HepG2 (cell line): ENCODE measurements around the gene HSPB3. TPM values are rescaled to one million over a fixed set of nuclear protein-coding genes. Genes with fewer than 3 reads are reported as not detected.

ENCODE experiments used
- ATAC-seq: fragments of 200-7000 bp; cut with Tn5 transposase; 3 replicates; pipeline ENCODE4 v1.9.1; 2020; ENCODE audit warnings: mild to moderate bottlenecking, moderate library complexity
- BruUV-seq: library from RNA; stranded (reverse); fragments of 400-500 nt; replicated peaks from 2 replicates; lab custom pipeline; 2021; lab: Mats Ljungman, UMichigan
- CTCF ChIA-PET: fragments of 300-600 bp; formaldehyde crosslinking; extraction: SDS; loops from one replicate; lab custom pipeline; 2021; ENCODE audit warnings: low total read pairs, inconsistent platforms, low intra/inter-chr PET ratio; lab: Yijun Ruan, JAX
- POLR2A ChIA-PET: fragments of 350-600 bp; sonication (Branson Sonifier 250); formaldehyde crosslinking; loops from one replicate; lab custom pipeline; 2020; ENCODE audit warnings: antibody characterized with exemption, inconsistent platforms; lab: Yijun Ruan, JAX
- DNase-seq: peaks from one replicate; pipeline ENCODE4 v3.0.0-alpha.2; 2015; ENCODE audit warnings: low spot score
- FAIRE-seq: peaks from 3 replicates; lab custom pipeline; 2011; peaks lifted over from hg19 to GRCh38; lab: Jason Lieb, UNC
- H2AFZ ChIP-seq: one replicate; pipeline ENCODE4 v1.6.1; 2011; ENCODE audit warnings: low read length, inconsistent platforms
- H3K27ac ChIP-seq: fragments of 300-600 bp; 3 replicates; pipeline ENCODE4 v1.8.0; 2011; ENCODE audit warnings: mixed run types, mild to moderate bottlenecking, mixed read lengths, low read length, inconsistent platforms; ENCODE audit not compliant: insufficient read depth; ENCODE audit errors: extremely low read length
- H3K27me3 ChIP-seq, 2 experiments: fragments of 200-600 bp in 1 of 2; 2 replicates in 1 of 2; 3 replicates in 1 of 2; pipeline versions ENCODE4 v1.6.0 to v1.8.0; 2011; ENCODE audit warnings: low read length in 2 of 2, mild to moderate bottlenecking in 2 of 2, moderate library complexity in 2 of 2, inconsistent platforms in 1 of 2; ENCODE audit not compliant: insufficient read depth in 2 of 2, control insufficient read depth in 1 of 2
- H3K36me3 ChIP-seq, 2 experiments: fragments of 200-600 bp in 1 of 2; replicated peaks in 1 of 2; 2 replicates in 1 of 2; 3 replicates in 1 of 2; pipeline versions ENCODE4 v1.5.1 to v1.8.0; 2011; ENCODE audit warnings: low read length in 2 of 2, inconsistent platforms in 1 of 2; ENCODE audit not compliant: insufficient read depth in 2 of 2, control insufficient read depth in 1 of 2
- H3K4me1 ChIP-seq: 2 replicates; pipeline ENCODE4 v1.5.1; 2012; ENCODE audit warnings: low read length, inconsistent platforms; ENCODE audit not compliant: insufficient read depth
- H3K4me2 ChIP-seq: 2 replicates; pipeline ENCODE4 v1.6.0; 2011; ENCODE audit warnings: low read depth, low read length, inconsistent platforms
- H3K4me3 ChIP-seq, 3 experiments: fragments of 200-600 bp in 1 of 3; sonication (generic), shearing (Covaris generic) in 1 of 3; replicated peaks in 1 of 3; 2 replicates each; pipeline ENCODE4 v1.5.1; 2011 to 2016; ENCODE audit warnings: low read length in 3 of 3, inconsistent platforms in 2 of 3, low read depth in 2 of 3, mild to moderate bottlenecking in 2 of 3, control low read depth in 1 of 3, mixed read lengths in 1 of 3; ENCODE audit not compliant: insufficient read depth in 1 of 3
- H3K79me2 ChIP-seq: one replicate; pipeline ENCODE4 v1.6.1; 2011; ENCODE audit warnings: low read length, inconsistent platforms; ENCODE audit not compliant: insufficient read depth
- H3K9ac ChIP-seq: 2 replicates; pipeline ENCODE4 v1.6.0; 2011; ENCODE audit warnings: mild to moderate bottlenecking, low read depth, low read length, inconsistent platforms; ENCODE audit not compliant: insufficient read depth
- H3K9me3 ChIP-seq: 2 replicates; pipeline ENCODE4 v1.5.1; 2012; ENCODE audit warnings: mild to moderate bottlenecking, low read length
- H4K20me1 ChIP-seq: 2 replicates; pipeline ENCODE4 v1.6.0; 2011; ENCODE audit warnings: inconsistent platforms, mild to moderate bottlenecking, low read length, moderate library complexity; ENCODE audit not compliant: insufficient read depth
- FOSL1 ChIP-seq: sonication (generic); formaldehyde crosslinking; IDR thresholded peaks from 2 replicates; pipeline ENCODE4 v1.9.0; 2021; ENCODE audit warnings: missing genetic modification reagents, borderline replicate concordance
- MEIS1 ChIP-seq: sonication (generic); formaldehyde crosslinking; IDR thresholded peaks from 2 replicates; pipeline ENCODE4 v1.9.0; 2021; ENCODE audit warnings: mild to moderate bottlenecking, missing genetic modification reagents, moderate library complexity, borderline replicate concordance
- NCOA2 ChIP-seq: sonication (generic); formaldehyde crosslinking; IDR thresholded peaks from 2 replicates; pipeline ENCODE4 v1.8.0; 2022; ENCODE audit warnings: inconsistent platforms
- NCOA5 ChIP-seq: sonication (generic); formaldehyde crosslinking; IDR thresholded peaks from 2 replicates; pipeline ENCODE4 v1.4.0; 2020; ENCODE audit warnings: missing genetic modification reagents
- NFE2L1 ChIP-seq: sonication (generic); formaldehyde crosslinking; IDR thresholded peaks from 2 replicates; pipeline ENCODE4 v1.4.0; 2020; ENCODE audit warnings: missing genetic modification reagents, mild to moderate bottlenecking, borderline replicate concordance
- PCBP1 ChIP-seq: fragments of 200-400 bp; formaldehyde crosslinking; IDR thresholded peaks from 2 replicates; pipeline ENCODE4 v1.6.1; 2017; ENCODE audit warnings: mild to moderate bottlenecking, low read depth, low read length, borderline replicate concordance
- SRY ChIP-seq: sonication (generic); formaldehyde crosslinking; IDR thresholded peaks from 2 replicates; pipeline ENCODE4 v1.8.0; 2022; ENCODE audit warnings: mild to moderate bottlenecking, missing genetic modification reagents
- SSRP1 ChIP-seq: IDR thresholded peaks from 2 replicates; pipeline ENCODE4 v1.6.1; 2016; ENCODE audit warnings: control low read depth
- U2AF1 ChIP-seq: fragments of 200-400 bp; formaldehyde crosslinking; optimal IDR thresholded peaks from 2 replicates; pipeline ENCODE3; 2017; ENCODE audit warnings: mild to moderate bottlenecking, low read depth, low read length
- YY1 ChIP-seq: IDR thresholded peaks from 2 replicates; pipeline ENCODE4 v1.6.1; 2011; ENCODE audit warnings: low read length, low read depth, moderate library complexity, mild to moderate bottlenecking; ENCODE audit not compliant: insufficient read depth, insufficient replicate concordance
- ZBTB7B ChIP-seq: sonication (generic); formaldehyde crosslinking; IDR thresholded peaks from 2 replicates; pipeline ENCODE4 v1.4.0; 2020; ENCODE audit warnings: missing genetic modification reagents
- ZNF543 ChIP-seq: sonication (generic); formaldehyde crosslinking; IDR thresholded peaks from 2 replicates; pipeline ENCODE4 v1.4.0; 2020; ENCODE audit warnings: mild to moderate bottlenecking, missing genetic modification reagents
- ZNF549 ChIP-seq: sonication (generic); formaldehyde crosslinking; IDR thresholded peaks from 2 replicates; pipeline ENCODE4 v1.5.0; 2020; ENCODE audit warnings: missing genetic modification reagents
- WGBS: methylation state at CpG from one replicate; pipeline ENCODE4 v1.1.6; 2017; ENCODE audit warnings: low lambda C conversion rate; 5-methylcytosine and 5-hydroxymethylcytosine counted together
- in situ Hi-C: cut with HindIII; loops from 2 replicates; pipeline ENCODE4 v1.10.0; 2017; ENCODE audit warnings: low pct_unique_long_range_greater_than_20kb; ENCODE audit not compliant: extremely low pct_ligation_motif_present
- intact Hi-C: fragments of 100-400 bp; cut with micrococcal nuclease; formaldehyde crosslinking; loops from one replicate; pipeline ENCODE4 v1.10.0; 2022; ENCODE audit not compliant: unreplicated experiment
- polyA plus RNA-seq, 8 experiments: library from polyadenylated mRNA; depleted of rRNA in 3 of 8; stranded (reverse) in 7 of 8; unstranded in 1 of 8; fragments of >200 nt; fragmentation: Illumina TruSeq in 4 of 8; extraction: Trizol in 4 of 8; gene quantifications; 2 replicates each; pipeline versions ENCODE4 v1.2.1 to v1.2.3, GENCODE V29; 2011 to 2016; ENCODE audit warnings: low read depth in 4 of 8, missing spikeins in 1 of 8, mixed read lengths in 1 of 8; ENCODE audit not compliant: insufficient read depth in 1 of 8
- total RNA-seq, 5 experiments: library from RNA; depleted of rRNA; stranded (reverse); fragments of >200 nt; fragmentation: Illumina TruSeq; extraction: Trizol; gene quantifications; 2 replicates each; pipeline ENCODE4 v1.2.3, GENCODE V29; 2016; ENCODE audit warnings: low read depth in 1 of 5

Gene HSPB3
- total and polyA plus RNA-seq, 2 of the 13 experiments (the other 11 are each of a cell fraction or from before 2014, with no cell fraction given): not detected

- Histone ChIP-seq H3K9me3 (no peaks in the 10 kb centered on the region), H3K4me3 (no peak overlapping the region)
- intact Hi-C loops: no loop called here
- in situ Hi-C loops: no loop called here
- TF ChIP-seq PCBP1 (no peak), ZNF543 (CRISPR knock-in tag) (no peak), SRY (CRISPR knock-in tag) (no peak), YY1 (no peak), ZBTB7B (CRISPR knock-in tag) (no peak), NCOA5 (CRISPR knock-in tag) (no peak), FOSL1 (CRISPR knock-in tag) (no peak), U2AF1 (no peak), SSRP1 (CRISPR knock-in tag) (no peak), NCOA2 (CRISPR knock-in tag) (no peak), NFE2L1 (CRISPR knock-in tag) (no peak), ZNF549 (no peak), MEIS1 (CRISPR knock-in tag) (no peak)
- TF ChIP-seq, all 625 proteins: peak for 0
- Histone ChIP-seq H3K27me3 (no peaks in the 10 kb centered on the region; a peak in 1 of 5 replicates), H3K79me2 (no peaks in the 10 kb centered on the region), H4K20me1 (no peaks in the 10 kb centered on the region), H3K4me2 (no peak overlapping the region), H3K36me3 (no peaks in the 10 kb centered on the region), H3K9ac (no peak overlapping the region), H3K27ac (no peak overlapping the region), H2AFZ (no peak overlapping the region), H3K4me1 (no peaks in the 10 kb centered on the region)
- 19% methylated on average over 3 of the region's 3 CpGs for WGBS
- CTCF ChIA-PET: no interaction called here
- ATAC-seq (no peak), FAIRE-seq (no peak), DNase-seq (no peak)
- no TSS peak for BruUV-seq
- POLR2A ChIA-PET: no interaction called here
Observed at GRCh38 chr5:54471398-54471797, 15.9 kb downstream of the HSPB3 start.
